Subcutaneous adipose tissue (tissue), 4 donors: ENCODE measurements around the gene TTC3. TPM values are rescaled to one million over a fixed set of nuclear protein-coding genes. Genes with fewer than 3 reads are reported as not detected.

ENCODE experiments used
- total RNA-seq, 4 donors: library from RNA; depleted of rRNA; stranded (reverse); fragments of >200 nt; gene quantifications; one replicate each; pipeline ENCODE4 v1.1.0, GENCODE V29; 2016
- TF ChIP-seq, protein P1 (sequence below): fragments of 450-650 bp; IDR thresholded peaks from one replicate; pipeline ENCODE4 v1.5.1; 2016; ENCODE audit warnings: low read depth, mild to moderate bottlenecking, control low read depth, antibody characterized with exemption, moderate library complexity

TTC3 gene
- total RNA-seq, 4 donors from 2014 or later = 179 to 309 (median 223) TPM

DNA sequence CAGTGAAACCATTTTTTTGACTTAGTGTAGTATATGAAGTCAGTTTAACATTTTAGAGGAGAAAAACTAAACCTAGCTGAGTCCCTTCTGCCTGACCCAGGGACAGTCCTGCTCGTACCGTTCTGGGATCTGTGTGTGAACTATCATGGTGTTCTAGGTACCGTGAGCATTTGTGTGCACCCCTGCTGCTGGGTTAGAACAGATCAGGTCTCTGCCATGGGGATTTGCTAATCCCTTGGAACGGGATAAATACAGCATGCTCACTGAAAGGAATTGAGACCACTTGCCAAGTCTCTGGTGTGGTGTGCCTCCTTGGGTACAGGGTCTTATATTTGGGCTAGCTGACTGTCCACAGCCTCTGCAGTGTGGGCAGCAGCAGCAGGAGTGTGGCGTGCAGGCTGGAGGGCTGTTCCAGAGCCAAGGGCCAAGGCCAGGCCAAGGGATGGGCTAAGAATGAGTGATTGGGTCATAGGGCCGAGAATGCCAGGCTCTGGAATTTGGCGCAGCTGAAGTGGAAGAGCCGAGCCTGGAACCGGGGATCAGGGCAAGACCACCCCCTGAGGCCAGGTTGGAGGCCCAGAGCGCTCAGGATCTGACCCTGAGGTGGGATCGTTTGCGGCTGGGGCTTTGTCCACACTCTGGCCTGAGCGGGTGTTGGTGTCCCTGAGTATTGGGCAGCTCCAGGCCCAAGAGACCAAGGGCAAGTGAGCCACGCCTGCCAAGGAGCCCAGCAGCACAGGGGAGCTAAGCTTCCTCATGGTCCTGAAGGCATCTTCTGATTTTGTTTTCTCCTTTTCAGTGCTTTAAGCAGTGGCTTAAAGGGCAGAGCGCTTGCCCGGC, 127.8 kb downstream of the TTC3 start:
- TF ChIP-seq, protein P1, sequence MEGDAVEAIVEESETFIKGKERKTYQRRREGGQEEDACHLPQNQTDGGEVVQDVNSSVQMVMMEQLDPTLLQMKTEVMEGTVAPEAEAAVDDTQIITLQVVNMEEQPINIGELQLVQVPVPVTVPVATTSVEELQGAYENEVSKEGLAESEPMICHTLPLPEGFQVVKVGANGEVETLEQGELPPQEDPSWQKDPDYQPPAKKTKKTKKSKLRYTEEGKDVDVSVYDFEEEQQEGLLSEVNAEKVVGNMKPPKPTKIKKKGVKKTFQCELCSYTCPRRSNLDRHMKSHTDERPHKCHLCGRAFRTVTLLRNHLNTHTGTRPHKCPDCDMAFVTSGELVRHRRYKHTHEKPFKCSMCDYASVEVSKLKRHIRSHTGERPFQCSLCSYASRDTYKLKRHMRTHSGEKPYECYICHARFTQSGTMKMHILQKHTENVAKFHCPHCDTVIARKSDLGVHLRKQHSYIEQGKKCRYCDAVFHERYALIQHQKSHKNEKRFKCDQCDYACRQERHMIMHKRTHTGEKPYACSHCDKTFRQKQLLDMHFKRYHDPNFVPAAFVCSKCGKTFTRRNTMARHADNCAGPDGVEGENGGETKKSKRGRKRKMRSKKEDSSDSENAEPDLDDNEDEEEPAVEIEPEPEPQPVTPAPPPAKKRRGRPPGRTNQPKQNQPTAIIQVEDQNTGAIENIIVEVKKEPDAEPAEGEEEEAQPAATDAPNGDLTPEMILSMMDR = no peak

DNA sequence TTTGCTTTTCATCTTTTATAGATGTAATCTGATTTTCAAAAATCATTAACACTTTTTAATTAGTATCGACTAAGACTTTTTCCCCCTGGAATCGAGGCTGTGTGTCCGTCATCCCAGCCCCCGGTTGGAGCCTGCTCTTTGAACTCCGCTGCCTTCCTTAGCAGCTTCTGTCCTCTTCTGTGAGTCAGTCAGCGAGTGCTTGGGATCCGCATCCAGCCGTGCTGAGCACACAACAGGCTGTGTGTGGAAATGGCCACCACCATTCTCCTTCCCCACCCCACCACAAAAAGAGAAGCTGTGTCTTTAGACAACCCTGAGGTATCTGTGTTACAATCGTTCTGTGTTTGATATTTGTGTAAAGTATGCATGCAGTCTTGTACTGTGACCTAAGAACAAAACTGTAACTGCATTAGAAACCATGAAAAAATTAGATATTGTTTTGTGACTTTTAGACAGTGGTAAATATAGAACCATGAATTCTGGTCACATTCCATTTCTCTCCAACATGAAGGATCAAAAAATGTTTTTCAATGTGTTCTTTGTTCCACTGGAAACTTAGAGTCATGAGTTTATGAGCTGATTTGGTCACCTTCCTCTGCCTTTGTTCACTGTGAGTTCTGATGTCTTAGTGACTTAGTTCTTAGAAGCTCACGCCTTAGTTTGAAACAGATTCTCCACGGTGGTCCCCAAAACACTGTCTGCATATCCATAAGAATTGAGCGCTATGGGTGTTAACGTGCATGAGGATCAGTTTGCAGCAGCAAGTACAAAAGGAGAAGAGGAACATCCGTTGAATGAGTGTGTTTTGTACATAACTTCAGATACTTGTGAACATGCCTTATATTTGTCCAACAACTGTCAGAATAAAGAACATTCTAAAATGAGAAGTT, 129.4 kb downstream of the TTC3 start:
- TF ChIP-seq, protein P1 = no peak

DNA sequence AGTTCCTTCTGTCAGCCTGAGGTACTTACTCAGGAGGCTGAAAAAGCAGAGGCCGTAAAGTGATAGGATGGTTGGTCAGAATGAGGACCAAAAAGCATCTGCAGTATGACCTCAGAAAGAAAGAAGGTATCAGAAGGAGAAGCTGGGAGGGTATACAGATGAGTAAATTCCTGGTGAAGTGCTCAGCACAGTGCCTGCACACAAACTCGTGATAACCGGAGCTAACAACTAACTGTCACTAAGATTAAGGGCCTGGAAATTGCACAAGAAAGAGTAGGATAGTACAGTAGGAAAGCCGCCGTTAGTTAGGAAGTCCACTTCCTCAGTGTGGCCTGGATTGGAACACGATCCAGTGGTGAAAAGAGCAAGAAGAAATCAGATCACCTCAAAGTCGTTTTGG, 131.5 kb downstream of the TTC3 start:
- TF ChIP-seq, protein P1 = no peak

DNA sequence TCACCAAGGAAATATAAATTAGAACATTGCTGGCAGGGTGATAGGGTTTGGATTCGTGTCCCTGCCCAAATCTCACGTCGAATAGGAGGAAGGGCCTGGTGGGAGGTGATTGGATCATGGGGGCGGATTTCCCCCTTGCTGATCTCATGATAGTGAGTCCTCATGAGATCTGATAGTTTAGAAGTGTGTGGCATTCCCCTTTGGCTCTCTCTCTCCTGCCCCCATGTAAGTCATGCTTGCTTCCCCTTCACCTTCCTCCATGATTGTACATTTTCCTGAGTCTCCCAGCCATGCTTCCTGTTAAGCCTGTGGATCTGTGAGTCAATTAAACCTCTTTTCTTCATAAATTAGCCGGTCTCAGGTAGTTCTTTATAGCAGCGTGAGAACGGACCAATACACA, 133.4 kb downstream of the TTC3 start:
- TF ChIP-seq, protein P1 = no peak

DNA sequence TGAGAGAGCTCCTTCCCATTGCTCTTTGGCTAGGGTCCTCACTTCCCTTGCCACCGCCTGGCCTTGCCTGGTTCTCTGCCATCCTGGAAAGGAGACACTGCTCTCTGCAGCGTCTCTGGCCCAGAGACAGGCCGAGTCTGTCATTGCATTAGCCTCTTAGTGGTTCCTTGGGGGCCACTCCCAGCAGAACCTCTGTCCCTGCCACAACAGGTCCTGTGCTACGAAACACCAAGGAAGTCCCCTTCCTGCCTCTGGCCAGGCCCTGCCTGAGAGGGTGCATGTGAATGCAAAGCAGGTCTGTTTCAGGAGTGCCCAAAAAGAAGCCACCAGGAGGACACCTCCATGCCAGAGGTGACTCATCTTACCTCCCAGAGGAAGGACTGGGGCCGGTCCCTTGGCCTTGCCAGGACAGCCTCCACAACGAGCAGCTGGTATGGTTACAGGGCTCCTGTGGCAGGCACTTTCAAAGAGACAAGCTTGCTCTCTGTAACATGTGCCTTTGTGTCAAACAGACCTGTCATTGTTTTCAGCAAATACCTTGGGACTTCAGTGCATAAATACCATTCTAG, 134.5 kb downstream of the TTC3 start:
- TF ChIP-seq, protein P1 = no peak

DNA sequence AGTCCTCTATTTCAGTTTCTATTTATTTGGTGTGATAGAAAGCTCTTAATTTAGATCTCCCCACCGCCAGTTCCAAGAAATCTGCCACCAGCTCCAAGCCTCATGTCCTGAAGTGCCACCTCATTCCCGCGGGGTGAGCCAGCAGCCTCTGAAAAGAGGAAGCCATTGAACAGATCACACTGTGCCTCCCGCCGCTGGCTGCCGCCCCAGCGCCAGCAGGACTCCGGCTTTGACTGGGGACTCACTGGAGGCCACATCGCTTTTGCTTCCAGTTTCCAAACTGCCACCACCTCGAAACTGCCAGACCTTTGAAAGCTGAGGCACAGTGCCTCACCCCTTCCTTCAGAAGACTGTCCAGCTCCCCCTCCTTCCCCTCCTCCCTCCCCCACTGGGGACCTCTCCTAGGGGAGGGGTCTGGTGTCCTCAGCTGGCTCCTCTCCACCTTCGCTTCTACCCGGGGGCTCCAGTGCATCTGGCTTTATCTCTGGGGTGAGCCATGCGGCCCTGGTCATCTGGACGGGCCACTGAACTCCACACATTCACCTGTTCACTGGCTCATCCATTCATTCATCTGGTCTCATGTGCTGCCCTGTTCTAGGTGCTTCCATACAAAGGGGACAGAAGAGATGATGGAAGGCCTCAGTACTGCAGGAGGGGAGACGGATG, 135.1 kb downstream of the TTC3 start:
- TF ChIP-seq, protein P1 = no peak
